Neutrophil (primary cell): ENCODE data around the gene FBXW8.

Experiments
- H3K27ac ChIP-seq: fragments of 200-600 bp; sonication (generic); 2 replicates; pipeline ENCODE4 v1.5.1; 2016; ENCODE audit warnings: mild to moderate bottlenecking, moderate library complexity
- H3K27me3 ChIP-seq: fragments of 200-600 bp; sonication (generic); 2 replicates; pipeline ENCODE4 v1.6.0; 2016; ENCODE audit warnings: mild to moderate bottlenecking
- H3K36me3 ChIP-seq: fragments of 200-600 bp; sonication (generic); 2 replicates; pipeline ENCODE4 v1.5.1; 2017
- H3K4me1 ChIP-seq, 2 experiments: fragments of 200-600 bp in 1 of 2; sonication (generic) in 1 of 2; 1 replicate in 1 of 2; 2 replicates in 1 of 2; pipeline versions ENCODE4 v1.5.1 to v1.6.1; 2013 to 2016; ENCODE audit warnings: low read depth in 1 of 2, low read length in 1 of 2, mild to moderate bottlenecking in 1 of 2, moderate library complexity in 1 of 2; ENCODE audit not compliant: control insufficient read depth in 1 of 2, insufficient read depth in 1 of 2
- H3K4me3 ChIP-seq, 2 experiments: fragments of 200-600 bp in 1 of 2; sonication (generic) in 1 of 2; 1 replicate in 1 of 2; 2 replicates in 1 of 2; pipeline ENCODE4 v1.5.1; 2013 to 2016; ENCODE audit warnings: low read depth in 1 of 2, low read length in 1 of 2, mild to moderate bottlenecking in 1 of 2, moderate library complexity in 1 of 2
- H3K9me3 ChIP-seq: fragments of 200-600 bp; sonication (generic); 2 replicates; pipeline ENCODE4 v1.5.1; 2016
- TF ChIP-seq, protein P1 (sequence below): fragments of 200-600 bp; sonication (generic); IDR thresholded peaks from 2 replicates; pipeline ENCODE4 v1.5.1; 2016; ENCODE audit warnings: antibody characterized with exemption

FBXW8 gene

DNA sequence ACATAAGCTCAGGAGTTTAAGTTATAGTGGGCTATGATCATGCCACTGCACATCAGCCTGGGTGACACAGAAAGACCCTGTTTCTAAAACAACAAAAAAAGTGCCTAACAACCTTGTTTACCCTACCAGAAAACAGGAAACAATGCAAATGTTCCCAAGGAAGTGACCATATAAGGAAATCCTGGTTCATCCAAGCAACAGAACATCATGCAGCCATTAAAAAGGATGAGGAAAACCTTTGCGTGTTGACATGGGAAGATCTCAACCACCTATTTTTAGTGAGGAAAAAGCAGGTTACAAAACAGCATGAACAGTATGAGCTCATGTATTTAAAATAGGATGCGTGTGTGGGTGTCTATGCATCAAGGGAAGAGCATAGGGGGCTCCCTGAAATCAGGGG, 43.2 kb upstream of the FBXW8 start:
- peaks cover 59% of the 10 kb centered on the region for H3K27me3 ChIP-seq
- TF ChIP-seq, protein P1, sequence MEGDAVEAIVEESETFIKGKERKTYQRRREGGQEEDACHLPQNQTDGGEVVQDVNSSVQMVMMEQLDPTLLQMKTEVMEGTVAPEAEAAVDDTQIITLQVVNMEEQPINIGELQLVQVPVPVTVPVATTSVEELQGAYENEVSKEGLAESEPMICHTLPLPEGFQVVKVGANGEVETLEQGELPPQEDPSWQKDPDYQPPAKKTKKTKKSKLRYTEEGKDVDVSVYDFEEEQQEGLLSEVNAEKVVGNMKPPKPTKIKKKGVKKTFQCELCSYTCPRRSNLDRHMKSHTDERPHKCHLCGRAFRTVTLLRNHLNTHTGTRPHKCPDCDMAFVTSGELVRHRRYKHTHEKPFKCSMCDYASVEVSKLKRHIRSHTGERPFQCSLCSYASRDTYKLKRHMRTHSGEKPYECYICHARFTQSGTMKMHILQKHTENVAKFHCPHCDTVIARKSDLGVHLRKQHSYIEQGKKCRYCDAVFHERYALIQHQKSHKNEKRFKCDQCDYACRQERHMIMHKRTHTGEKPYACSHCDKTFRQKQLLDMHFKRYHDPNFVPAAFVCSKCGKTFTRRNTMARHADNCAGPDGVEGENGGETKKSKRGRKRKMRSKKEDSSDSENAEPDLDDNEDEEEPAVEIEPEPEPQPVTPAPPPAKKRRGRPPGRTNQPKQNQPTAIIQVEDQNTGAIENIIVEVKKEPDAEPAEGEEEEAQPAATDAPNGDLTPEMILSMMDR, result no peak
- H3K27ac ChIP-seq, result no peak overlapping the region
- H3K9me3 ChIP-seq, result no peaks in the 10 kb centered on the region
- H3K36me3 ChIP-seq, result no peaks in the 10 kb centered on the region
- peaks cover 0 to 6% of the 10 kb centered on the region in 2 experiments for H3K4me1 ChIP-seq
- no peak overlapping the region for H3K4me3 ChIP-seq

DNA sequence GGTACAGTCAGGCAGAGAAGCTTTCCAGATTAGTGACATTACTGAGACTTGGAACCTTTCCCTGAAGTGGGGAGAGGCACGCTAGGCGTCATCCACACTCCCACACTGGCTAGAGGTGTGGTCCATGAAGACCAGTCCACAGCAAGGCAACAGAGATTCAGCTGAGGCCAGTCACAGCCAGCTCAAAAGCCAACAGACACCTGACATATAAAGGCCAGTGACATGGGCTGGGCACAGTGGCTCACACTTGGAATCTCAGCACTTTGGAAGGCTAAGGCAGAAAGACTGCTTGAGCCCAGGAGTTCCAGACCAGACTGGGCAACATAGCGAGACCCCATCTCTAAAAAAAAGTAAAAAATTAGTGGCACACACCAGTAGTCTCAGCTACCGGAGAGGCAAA, 40.4 kb upstream of the FBXW8 start:
- Histone ChIP-seq H3K27me3 (peaks cover 75% of the 10 kb centered on the region), H3K4me3 (no peak overlapping the region), H3K9me3 (no peaks in the 10 kb centered on the region), H3K36me3 (no peaks in the 10 kb centered on the region), H3K27ac (no peak overlapping the region), H3K4me1 (peaks cover 0 to 6% of the 10 kb centered on the region in 2 experiments)
- TF ChIP-seq, protein P1, result no peak

DNA sequence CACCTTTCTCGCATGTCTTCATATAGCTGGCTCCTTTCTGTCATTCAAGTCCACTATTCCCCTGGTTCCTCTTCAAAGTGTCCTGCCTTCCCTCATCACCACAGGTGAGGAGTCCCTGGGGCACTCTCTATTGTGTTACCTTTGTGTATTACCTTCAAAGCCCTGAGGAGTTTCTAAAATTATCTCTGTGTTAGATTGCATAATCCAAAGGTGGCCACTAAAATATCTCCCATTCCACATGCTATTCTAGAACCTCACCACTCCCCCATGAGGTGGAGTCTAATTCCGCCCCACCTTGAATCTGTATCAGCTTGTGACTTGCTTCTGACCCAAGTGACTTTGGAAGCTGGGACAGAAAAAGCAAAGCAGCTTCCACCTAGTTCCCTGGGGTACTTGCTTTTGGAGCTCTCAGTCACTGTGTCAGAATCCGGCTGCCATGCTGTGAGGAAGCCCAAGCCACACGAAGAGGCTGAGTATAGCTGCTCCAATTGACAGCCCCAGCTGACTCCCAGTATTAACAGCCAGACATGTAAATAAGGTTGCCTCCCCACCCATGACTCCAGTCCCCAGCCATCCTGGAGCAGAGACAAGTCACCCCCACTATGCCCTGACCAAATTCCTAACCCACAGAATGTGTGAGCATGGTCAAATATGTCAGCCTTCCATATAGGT, 36.3 kb upstream of the FBXW8 start:
- no peaks in the 10 kb centered on the region for H3K9me3 ChIP-seq
- peaks cover 91% of the 10 kb centered on the region for H3K27me3 ChIP-seq
- no peaks in the 10 kb centered on the region for H3K36me3 ChIP-seq
- TF ChIP-seq, protein P1, result no peak
- no peak overlapping the region for H3K4me3 ChIP-seq
- peaks cover 10 to 12% of the 10 kb centered on the region in 2 experiments for H3K4me1 ChIP-seq
- no peak overlapping the region for H3K27ac ChIP-seq

DNA sequence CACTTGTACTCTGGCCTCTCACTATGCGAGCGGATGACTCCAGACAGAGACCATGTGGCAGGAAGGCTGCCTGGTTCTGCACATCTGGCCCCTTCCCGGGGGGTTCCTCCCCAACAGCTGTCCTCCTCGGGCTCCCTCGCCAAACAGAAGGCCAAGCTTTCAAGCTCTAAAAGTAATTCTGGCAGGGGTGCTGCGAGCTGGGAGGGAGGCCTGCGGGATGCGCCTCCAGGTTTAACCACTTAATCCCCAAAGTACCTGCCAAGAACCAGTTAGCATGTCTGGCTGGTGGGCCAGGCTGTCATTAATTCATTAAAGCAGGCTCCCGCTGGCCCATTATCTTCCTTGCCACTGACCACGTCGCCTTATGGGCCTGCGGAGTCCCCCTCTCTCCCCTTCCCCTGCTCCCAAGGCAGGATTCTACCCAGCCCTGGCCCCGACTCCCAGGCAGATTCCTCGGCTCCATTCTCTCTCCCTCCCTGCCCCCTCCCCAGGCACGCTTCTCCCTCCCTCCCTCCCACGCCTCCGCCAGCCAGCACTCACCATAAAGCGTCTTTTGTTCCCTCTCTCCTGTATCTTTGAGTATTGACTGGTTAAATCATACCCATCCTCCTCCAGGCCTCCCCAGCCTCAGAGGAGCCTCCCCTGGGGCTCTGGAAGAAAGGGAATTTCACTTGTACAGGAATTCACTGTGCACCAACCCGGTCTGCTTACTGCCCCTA, 34.4 kb upstream of the FBXW8 start:
- H3K27me3 ChIP-seq, result peaks cover 95% of the 10 kb centered on the region
- H3K9me3 ChIP-seq, result no peaks in the 10 kb centered on the region
- H3K4me3 ChIP-seq, result no peak overlapping the region
- no peak overlapping the region for H3K27ac ChIP-seq
- H3K36me3 ChIP-seq, result no peaks in the 10 kb centered on the region
- H3K4me1 ChIP-seq, result peaks cover 15 to 27% of the 10 kb centered on the region in 2 experiments
- TF ChIP-seq, protein P1, result no peak

DNA sequence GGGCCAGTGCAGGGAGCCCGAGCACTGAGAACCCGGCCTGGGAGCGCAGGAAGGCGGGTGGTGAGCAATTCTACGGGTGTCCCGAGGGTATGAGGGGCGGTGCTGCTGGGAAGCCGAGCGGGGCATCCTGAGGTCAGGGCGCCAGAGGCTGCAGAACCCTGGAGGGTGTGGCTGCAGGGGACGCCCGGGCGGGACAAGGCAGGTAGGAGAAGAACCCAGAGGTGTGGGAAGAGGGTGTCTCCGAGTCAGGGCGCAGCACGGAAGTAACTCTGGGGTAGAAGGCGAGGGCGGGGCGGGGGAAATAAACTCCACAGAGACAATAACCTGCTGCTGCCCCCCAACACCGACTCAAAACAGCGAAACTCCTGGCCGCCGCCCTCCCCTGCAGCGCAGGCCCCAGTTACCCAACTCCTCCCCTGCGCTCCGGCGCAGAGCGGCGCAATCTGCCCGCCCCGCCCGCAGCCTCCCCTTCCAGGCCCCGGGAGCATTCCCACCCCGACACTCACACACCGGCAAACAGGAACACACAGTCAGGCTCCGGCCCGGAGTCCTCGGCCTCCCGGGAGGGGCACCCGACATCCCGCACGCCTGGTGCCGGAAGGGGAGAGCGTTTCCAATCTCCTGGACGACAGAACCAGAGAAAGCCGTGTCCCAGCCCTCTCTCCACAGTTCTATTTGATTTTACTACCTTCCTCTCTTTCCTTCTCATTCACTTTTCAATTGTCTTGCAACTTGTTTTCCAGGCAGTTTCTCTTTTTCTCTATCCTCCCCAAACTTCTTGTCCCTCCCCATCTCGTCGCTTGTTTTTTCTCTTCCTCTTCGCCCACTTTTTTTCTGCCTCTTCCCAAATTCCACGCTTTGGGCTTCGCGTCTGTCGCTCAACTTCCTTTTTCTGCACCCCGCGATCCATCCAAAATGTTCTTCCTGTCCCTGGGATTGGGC, 31.9 kb upstream of the FBXW8 start:
- H3K36me3 ChIP-seq, result no peaks in the 10 kb centered on the region
- no peaks in the 10 kb centered on the region for H3K9me3 ChIP-seq
- H3K4me1 ChIP-seq, result peaks cover 27 to 38% of the 10 kb centered on the region in 2 experiments
- H3K27me3 ChIP-seq, result peaks cover 100% of the 10 kb centered on the region
- peak overlapping the region; percentile 9 to 46 for H3K4me3 ChIP-seq
- TF ChIP-seq, protein P1, result no peak
- no peak overlapping the region for H3K27ac ChIP-seq
